Measurements from ENCODE around the gene LPP. TPM values are rescaled to one million over a fixed set of nuclear protein-coding genes. Genes with fewer than 3 reads are reported as not detected.

The LPP gene
- total and polyA plus RNA-seq, 10 of the 15 experiments (the other 5 are each of a cell fraction or from before 2014, with no cell fraction given): under 0.01 to 0.62 (median 0.03) TPM

GRCh38 chr3:188198760-188199327 lies 44.9 kb downstream of the LPP start:
- H4K20me1 ChIP-seq (ENCODE audit: control insufficient read depth, insufficient read depth): no peaks in the 10 kb centered on the region
- no peaks in the 10 kb centered on the region for H3K36me3 ChIP-seq (ENCODE audit: control insufficient read depth in 2 of 2, insufficient read depth in 2 of 2, low read length in 1 of 2)
- no TSS peak for BruUV-seq (replicated peaks)
- ChIA-PET POLR2A (no interaction called here), CTCF (no interaction called here), RAD21 (ENCODE audit: unreplicated experiment) (interaction anchor here (0.6 kb wide), 1 partner anchor 9 kb away, joined by 3 read pairs; no protein-coding TSS in a partner anchor), SMC1A (ENCODE audit: uncharacterized antibody, unreplicated experiment) (no interaction called here)
- no peak overlapping the region for H3K9ac ChIP-seq (ENCODE audit: control insufficient read depth, insufficient read depth, low read length)
- H3K27me3 ChIP-seq (replicated peaks in 1 of 2; ENCODE audit: control insufficient read depth in 2 of 2, insufficient read depth in 2 of 2, low read length in 1 of 2): no peaks in the 10 kb centered on the region
- H3K27ac ChIP-seq (ENCODE audit: control insufficient read depth, insufficient read depth): no peak overlapping the region
- TF ChIP-seq SRF (IDR thresholded peaks at IDR 0.05; ENCODE audit: low read depth in 2 of 2, low read length in 2 of 2) (no peak), SUPT20H (IDR thresholded peaks at IDR 0.05; ENCODE audit: borderline replicate concordance, control insufficient read depth, low read depth, low read length) (no peak), ETV6 (conservative IDR thresholded peaks at IDR 0.05 in 1 of 2, IDR thresholded peaks at IDR 0.05 in 1 of 2; ENCODE audit: borderline replicate concordance in 1 of 2, low read depth in 1 of 2) (no peak), RAD51 (IDR thresholded peaks at IDR 0.05) (no peak), SMARCA5 (IDR thresholded peaks at IDR 0.05) (no peak), FOXK2 (IDR thresholded peaks at IDR 0.05) (no peak), POU2F2 (IDR thresholded peaks at IDR 0.05; ENCODE audit: borderline replicate concordance, low read depth, low read length) (no peak), ATF7 (IDR thresholded peaks at IDR 0.05; ENCODE audit: low read depth) (no peak), BACH1 (IDR thresholded peaks at IDR 0.05; ENCODE audit: borderline replicate concordance) (no peak), POLR2A (IDR thresholded peaks at IDR 0.05; ENCODE audit: low read depth, low read length) (no peak), YY1 (IDR thresholded peaks at IDR 0.05; ENCODE audit: low read depth, low read length) (no peak), NR2F1 (conservative IDR thresholded peaks at IDR 0.05) (no peak), KDM1A (IDR thresholded peaks at IDR 0.05; ENCODE audit: borderline replicate concordance) (no peak), RBBP5 (conservative IDR thresholded peaks at IDR 0.05) (no peak)
- TF ChIP-seq, protein P1, sequence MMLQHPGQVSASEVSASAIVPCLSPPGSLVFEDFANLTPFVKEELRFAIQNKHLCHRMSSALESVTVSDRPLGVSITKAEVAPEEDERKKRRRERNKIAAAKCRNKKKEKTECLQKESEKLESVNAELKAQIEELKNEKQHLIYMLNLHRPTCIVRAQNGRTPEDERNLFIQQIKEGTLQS (IDR thresholded peaks at IDR 0.05; ENCODE audit: borderline replicate concordance, extremely low read depth, low read depth, low read length): no peak
- in situ Hi-C loops (cut with MboI): no loop called here
- intact Hi-C loops (cut with micrococcal nuclease; ENCODE audit: unreplicated experiment): no loop called here
- no peaks in the 10 kb centered on the region for H3K9me3 ChIP-seq (replicated peaks; ENCODE audit: control insufficient read depth, insufficient read depth, low read length)
- H3K4me1 ChIP-seq (ENCODE audit: control insufficient read depth, insufficient read depth, low read length): no peaks in the 10 kb centered on the region
- DNase-seq (ENCODE audit: low read depth, low spot score) (no peak), FAIRE-seq (no peak), ATAC-seq (no peak)
- H3K4me3 ChIP-seq: no peak overlapping the region
- WGBS (ENCODE audit: insufficient coverage, insufficient replicate concordance, low lambda C conversion rate, missing lambda C conversion rate): 31% methylated on average over 8 of the region's 9 CpGs
- no peaks in the 10 kb centered on the region for H3K79me2 ChIP-seq (ENCODE audit: control insufficient read depth, insufficient read depth, low read length)
- no peak overlapping the region for H2AFZ ChIP-seq (ENCODE audit: control insufficient read depth, low read depth, low read length)
- H3K4me2 ChIP-seq (ENCODE audit: control insufficient read depth, insufficient read depth): no peak overlapping the region

Measured in GM12878 (cell line).